ENCODE measurements around the gene IFNA8. TPM values are rescaled to one million over a fixed set of nuclear protein-coding genes. Genes with fewer than 3 reads are reported as not detected.
"Not testable (repeated sequence)": the region's sequence is repeated elsewhere in the genome, so short reads cannot be mapped to it uniquely, and the experiment has no call there.

Gene IFNA8
- total RNA-seq, 2 experiments from 2014 or later = not detected

- Histone ChIP-seq H3K79me2 (ENCODE audit: insufficient read depth, low read depth, low read length) (no peaks in the 10 kb centered on the region), H3K4me1 (ENCODE audit: insufficient read depth, low read length, poor library complexity, severe bottlenecking) (no peaks in the 10 kb centered on the region), H3K27ac (ENCODE audit: low read depth, low read length, poor library complexity, severe bottlenecking) (no peak within 1 kb of the TSS), H3K9me3 (ENCODE audit: low read length) (no peaks in the 10 kb centered on the region), H2AFZ (ENCODE audit: low read length) (no peak within 1 kb of the TSS), H4K20me1 (ENCODE audit: insufficient read depth, low read length) (no peaks in the 10 kb centered on the region), H3K36me3 (ENCODE audit: insufficient read depth, low read length) (no peaks in the 10 kb centered on the region), H3K4me3 (ENCODE audit: low read depth, low read length, poor library complexity, severe bottlenecking) (no peak within 1 kb of the TSS), H3K4me2 (ENCODE audit: low read length) (no peak within 1 kb of the TSS), H3K9me2 (ENCODE audit: insufficient read depth, low read length) (no peaks in the 10 kb centered on the region)
- ChIA-PET POLR2A (interaction anchor here (0.7 kb wide), 1 partner anchor 109 kb away, joined by 3 read pairs; no protein-coding TSS in a partner anchor), CTCF (ENCODE audit: unreplicated experiment) (no interaction called here)
- DNase-seq (ENCODE audit: low spot score) = no peak
- intact Hi-C loops (cut with micrococcal nuclease; ENCODE audit: unreplicated experiment) = no loop called here
- no TSS peak for BruUV-seq (replicated peaks)
- no peak for TF ChIP-seq CTCF (conservative IDR thresholded peaks at IDR 0.05; ENCODE audit: low read length)
- no peak for TF ChIP-seq EZH2phosphoT487 (IDR thresholded peaks at IDR 0.05; ENCODE audit: borderline replicate concordance, low read depth, low read length)
These were observed 41.0 kb upstream of the IFNA8 start, which contains the start of gene IFNA13 for GRCh38 chr9:21367957-21368356. TSS of gene IFNA13 (minus strand) at chr9:21368057. CDS start at chr9:21368010, 47 bp downstream.

- H3K4me1 ChIP-seq (ENCODE audit: insufficient read depth, low read length, poor library complexity, severe bottlenecking); H3K36me3 ChIP-seq (ENCODE audit: insufficient read depth, low read length); H3K4me2 ChIP-seq (ENCODE audit: low read length); H3K4me3 ChIP-seq (ENCODE audit: low read depth, low read length, poor library complexity, severe bottlenecking); H4K20me1 ChIP-seq (ENCODE audit: insufficient read depth, low read length); POLR2A ChIA-PET; H2AFZ ChIP-seq (ENCODE audit: low read length); H3K79me2 ChIP-seq (ENCODE audit: insufficient read depth, low read depth, low read length); CTCF ChIA-PET (ENCODE audit: unreplicated experiment); intact Hi-C loops (cut with micrococcal nuclease; ENCODE audit: unreplicated experiment); BruUV-seq (replicated peaks); H3K9me2 ChIP-seq (ENCODE audit: insufficient read depth, low read length); H3K9me3 ChIP-seq (ENCODE audit: low read length); H3K27ac ChIP-seq (ENCODE audit: low read depth, low read length, poor library complexity, severe bottlenecking); DNase-seq (ENCODE audit: low spot score): not testable (repeated sequence)
These were observed 37.5 kb upstream of the IFNA8 start for GRCh38 chr9:21371467-21371866.

DNA sequence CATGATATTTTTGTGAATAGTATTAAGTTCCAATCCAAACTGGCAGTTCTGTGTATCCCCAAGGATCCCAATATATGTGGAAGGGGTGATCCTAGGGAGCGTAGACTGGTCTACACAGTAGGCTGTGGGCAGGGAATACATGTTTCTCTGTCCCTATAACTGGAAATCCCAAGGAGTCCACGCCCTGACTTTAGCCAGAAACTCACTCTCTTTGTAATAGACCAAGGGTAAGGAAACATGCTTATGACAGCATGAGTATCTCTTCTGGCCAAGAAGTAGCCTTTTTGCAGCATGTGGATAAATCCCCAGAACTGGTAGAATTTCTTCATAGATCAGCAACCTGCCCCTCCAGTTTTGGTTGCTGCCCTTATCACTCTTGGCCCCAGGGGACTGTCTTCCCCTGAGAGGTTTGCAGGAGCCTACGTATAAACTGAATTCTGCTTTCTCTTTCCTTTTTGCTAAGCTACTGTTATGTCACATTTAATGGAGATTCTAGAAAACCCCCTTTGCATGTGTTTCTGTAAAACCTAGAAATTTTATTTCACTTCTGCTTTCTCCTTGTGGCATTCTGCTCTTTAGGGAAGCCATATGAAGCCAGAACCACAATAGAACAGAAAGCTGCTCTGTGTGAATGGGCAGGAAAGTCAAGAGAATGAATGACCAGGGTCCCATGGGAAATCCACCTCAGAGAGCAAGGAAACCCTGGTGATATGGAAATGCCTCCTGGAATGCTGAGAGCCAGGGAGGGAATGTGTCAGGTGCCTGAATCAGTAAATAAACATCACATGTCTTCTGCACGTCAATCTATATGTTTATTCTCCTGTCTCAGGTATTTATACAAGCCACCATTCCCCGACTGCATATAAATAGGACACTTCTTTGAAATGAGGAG, 27.2 kb upstream of the IFNA8 start:
- Histone ChIP-seq H3K27ac (ENCODE audit: low read depth, low read length, poor library complexity, severe bottlenecking) (no peak overlapping the region), H3K36me3 (ENCODE audit: insufficient read depth, low read length) (no peaks in the 10 kb centered on the region), H3K9me2 (ENCODE audit: insufficient read depth, low read length) (no peaks in the 10 kb centered on the region), H2AFZ (ENCODE audit: low read length) (no peak overlapping the region), H4K20me1 (ENCODE audit: insufficient read depth, low read length) (peaks cover 3% of the 10 kb centered on the region; the same call in 1 of the 2 replicates), H3K79me2 (ENCODE audit: insufficient read depth, low read depth, low read length) (no peaks in the 10 kb centered on the region), H3K4me2 (ENCODE audit: low read length) (no peak overlapping the region), H3K4me3 (ENCODE audit: low read depth, low read length, poor library complexity, severe bottlenecking) (no peak overlapping the region), H3K4me1 (ENCODE audit: insufficient read depth, low read length, poor library complexity, severe bottlenecking) (no peaks in the 10 kb centered on the region), H3K9me3 (ENCODE audit: low read length) (no peaks in the 10 kb centered on the region)
- intact Hi-C loops (cut with micrococcal nuclease; ENCODE audit: unreplicated experiment) = no loop called here
- no peak for TF ChIP-seq CTCF (conservative IDR thresholded peaks at IDR 0.05; ENCODE audit: low read length)
- TF ChIP-seq EZH2phosphoT487 (IDR thresholded peaks at IDR 0.05; ENCODE audit: borderline replicate concordance, low read depth, low read length) = no peak
- CTCF ChIA-PET (ENCODE audit: unreplicated experiment) = no interaction called here
- no TSS peak for BruUV-seq (replicated peaks)
- POLR2A ChIA-PET = no interaction called here
- peak; percentile 37 for DNase-seq (ENCODE audit: low spot score)
